ENCODE data around the gene SOWAHB.

GRCh38 chr4:76897536-76898384 is at the start of gene SOWAHB:
- TF ChIP-seq POLR2A (IDR thresholded peaks at IDR 0.05) (peak in 2 of 4 donors; percentile 9 to 35), CTCF (IDR thresholded peaks at IDR 0.05) (no peak), EP300 (IDR thresholded peaks at IDR 0.05) (no peak), POLR2AphosphoS5 (IDR thresholded peaks at IDR 0.05) (peak in 2 of 3 donors; percentile 71 to 88)

Measured in stomach (tissue), 4 donors.